Liver (tissue), 9 donors: ENCODE measurements around the gene MRPL55. TPM values are rescaled to one million over a fixed set of nuclear protein-coding genes. Genes with fewer than 3 reads are reported as not detected.

Experiments used
- DNase-seq: peaks from one replicate; pipeline ENCODE4 v3.0.0-alpha.2; 2017; ENCODE audit warnings: low spot score
- H3K27ac ChIP-seq, 2 donors: one replicate each; pipeline ENCODE4 v1.7.0; 2013; ENCODE audit warnings: inconsistent platforms in 2 of 2, low read length in 2 of 2, control low read depth in 1 of 2, low read depth in 1 of 2, mild to moderate bottlenecking in 1 of 2
- H3K27me3 ChIP-seq, 4 donors: one replicate each; pipeline versions ENCODE4 v1.6.1 to v1.7.0; 2013; ENCODE audit warnings: low read length in 3 of 4, inconsistent platforms in 1 of 4, mild to moderate bottlenecking in 1 of 4, moderate library complexity in 1 of 4; ENCODE audit not compliant: control insufficient read depth in 4 of 4, insufficient read depth in 4 of 4
- H3K36me3 ChIP-seq, 4 donors: one replicate each; pipeline versions ENCODE4 v1.6.1 to v1.7.0; 2013; ENCODE audit warnings: low read length in 3 of 4, mild to moderate bottlenecking in 3 of 4, low read depth in 1 of 4, moderate library complexity in 1 of 4; ENCODE audit not compliant: control insufficient read depth in 4 of 4, insufficient read depth in 3 of 4
- H3K4me1 ChIP-seq, 4 donors: one replicate each; pipeline versions ENCODE4 v1.6.1 to v1.7.0; 2013; ENCODE audit warnings: low read length in 3 of 4, mild to moderate bottlenecking in 3 of 4, moderate library complexity in 1 of 4; ENCODE audit not compliant: control insufficient read depth in 4 of 4, insufficient read depth in 4 of 4
- H3K4me3 ChIP-seq, 3 donors: one replicate each; pipeline versions ENCODE4 v1.6.1 to v1.7.0; 2013; ENCODE audit warnings: low read length in 3 of 3, control low read depth in 1 of 3, low read depth in 1 of 3, mild to moderate bottlenecking in 1 of 3
- H3K9ac ChIP-seq, 2 donors: one replicate each; pipeline ENCODE4 v1.7.0; 2013; ENCODE audit warnings: low read length in 2 of 2, mild to moderate bottlenecking in 2 of 2, moderate library complexity in 2 of 2, control low read depth in 1 of 2, low read depth in 1 of 2
- H3K9me3 ChIP-seq, 4 donors: one replicate each; pipeline versions ENCODE4 v1.6.1 to v1.7.0; 2013; ENCODE audit warnings: low read length in 3 of 4; ENCODE audit not compliant: control insufficient read depth in 4 of 4
- ATF3 ChIP-seq: IDR thresholded peaks from 2 replicates; pipeline ENCODE4 v1.6.1; 2016; ENCODE audit warnings: antibody characterized with exemption
- CTCF ChIP-seq: fragments of 150-350 bp; IDR thresholded peaks from 2 replicates; pipeline ENCODE4 v1.5.1; 2017; ENCODE audit warnings: improper control_type of control experiment, low read depth, low read length; ENCODE audit not compliant: missing input control
- EGR1 ChIP-seq, 2 donors: IDR thresholded peaks; 2 replicates each; pipeline ENCODE4 v1.6.1; 2016 to 2018; ENCODE audit warnings: antibody characterized with exemption in 2 of 2, low read depth in 2 of 2
- FOXA1 ChIP-seq: IDR thresholded peaks from 2 replicates; pipeline ENCODE4 v1.6.1; 2016; ENCODE audit warnings: antibody characterized with exemption
- FOXA2 ChIP-seq: IDR thresholded peaks from 2 replicates; pipeline ENCODE4 v1.6.1; 2016; ENCODE audit warnings: antibody characterized with exemption
- GABPA ChIP-seq, 2 donors: IDR thresholded peaks in 1 of 2; conservative IDR thresholded peaks in 1 of 2; 2 replicates each; pipeline ENCODE4 v1.6.1; 2016; ENCODE audit warnings: antibody characterized with exemption in 2 of 2, mild to moderate bottlenecking in 1 of 2, moderate library complexity in 1 of 2
- HNF4A ChIP-seq, 2 donors: conservative IDR thresholded peaks; 2 replicates each; pipeline ENCODE4 v1.6.1; 2016; ENCODE audit warnings: antibody characterized with exemption in 2 of 2, mild to moderate bottlenecking in 2 of 2
- HNF4G ChIP-seq: IDR thresholded peaks from 2 replicates; pipeline ENCODE4 v1.6.1; 2016; ENCODE audit warnings: antibody characterized with exemption
- JUND ChIP-seq, 2 donors: IDR thresholded peaks; 2 replicates each; pipeline ENCODE4 v1.6.1; 2016; ENCODE audit warnings: antibody characterized with exemption in 2 of 2
- MAX ChIP-seq: IDR thresholded peaks from 2 replicates; pipeline ENCODE4 v1.6.1; 2016; ENCODE audit warnings: antibody characterized with exemption
- NR2F2 ChIP-seq: IDR thresholded peaks from 2 replicates; pipeline ENCODE4 v1.6.1; 2016; ENCODE audit warnings: antibody characterized with exemption
- REST ChIP-seq: IDR thresholded peaks from 2 replicates; pipeline ENCODE4 v1.6.1; 2016; ENCODE audit warnings: antibody characterized with exemption, mild to moderate bottlenecking
- TAF1 ChIP-seq: conservative IDR thresholded peaks from 2 replicates; pipeline ENCODE4 v1.6.1; 2016; ENCODE audit warnings: antibody characterized with exemption, mild to moderate bottlenecking
- ZBTB33 ChIP-seq: IDR thresholded peaks from 2 replicates; pipeline ENCODE4 v1.6.1; 2016; ENCODE audit warnings: antibody characterized with exemption
- WGBS: extraction: QIAGEN DNeasy Blood & Tissue Kit; methylation state at CpG from one replicate; pipeline ENCODE4 v1.1.7; 2013; 5-methylcytosine and 5-hydroxymethylcytosine counted together
- polyA plus RNA-seq, 2 donors: library from polyadenylated mRNA; stranded (reverse) in 1 of 2; unstranded in 1 of 2; fragments of 200-250 nt in 1 of 2; fragments of >200 nt in 1 of 2; fragmentation: Nextera tagmentation in 1 of 2; extraction: Ambion mirVana in 1 of 2; gene quantifications; one replicate each; pipeline versions ENCODE4 v1.2.1 to v1.2.3, GENCODE V29; 2013 to 2015
- total RNA-seq, 2 donors: library from RNA; depleted of rRNA; stranded (reverse); fragments of >200 nt; gene quantifications; one replicate each; pipeline ENCODE4 v1.2.3, GENCODE V29; 2014
- donor health status: healthy.
- donor health status: healthy.
- donor health status: healthy.
- donor health status: healthy.
- donor health status: healthy.

MRPL55 gene
- total and polyA plus RNA-seq, 4 donors: 38.9 to 119 (median 62.0) TPM

GRCh38 chr1:228144193-228144992 is 35.3 kb upstream of the MRPL55 start:
- no peak overlapping the region for H3K9ac ChIP-seq
- H3K36me3 ChIP-seq: peaks cover 0 to 24% (median 10%) of the 10 kb centered on the region in 4 donors
- peaks cover 17 to 29% (median 23%) of the 10 kb centered on the region in 4 donors for H3K4me1 ChIP-seq
- no peak overlapping the region for H3K4me3 ChIP-seq
- TF ChIP-seq TAF1: no peak
- no peak for TF ChIP-seq HNF4G
- no peak for TF ChIP-seq GABPA (IDR thresholded peaks at IDR 0.05 in 1 of 2, conservative IDR thresholded peaks at IDR 0.05 in 1 of 2)
- TF ChIP-seq ATF3: no peak
- no peak for TF ChIP-seq HNF4A (conservative IDR thresholded peaks at IDR 0.05)
- TF ChIP-seq ZBTB33: no peak
- no peak for TF ChIP-seq FOXA1
- H3K27ac ChIP-seq: no peak overlapping the region
- 91% methylated on average over 16 of the region's 16 CpGs for WGBS
- peak; percentile 40 for DNase-seq
- H3K27me3 ChIP-seq: no peaks in the 10 kb centered on the region
- H3K9me3 ChIP-seq: no peaks in the 10 kb centered on the region

GRCh38 chr1:228143480-228144192 is 34.5 kb upstream of the MRPL55 start:
- H3K27ac ChIP-seq: no peak overlapping the region
- TF ChIP-seq ATF3: no peak
- no peak for TF ChIP-seq HNF4A (conservative IDR thresholded peaks at IDR 0.05)
- TF ChIP-seq EGR1 (IDR thresholded peaks at IDR 0.05; ENCODE audit: low read depth in 2 of 2): no peak
- no peak for TF ChIP-seq CTCF
- TF ChIP-seq HNF4G: no peak
- no peak for TF ChIP-seq FOXA2
- H3K36me3 ChIP-seq: peaks cover 0 to 19% (median 8%) of the 10 kb centered on the region in 4 donors
- no peaks in the 10 kb centered on the region for H3K27me3 ChIP-seq
- H3K9me3 ChIP-seq: no peaks in the 10 kb centered on the region
- H3K4me3 ChIP-seq: no peak overlapping the region
- H3K4me1 ChIP-seq: peaks cover 17 to 30% (median 23%) of the 10 kb centered on the region in 4 donors
- no peak overlapping the region for H3K9ac ChIP-seq
- 95% methylated on average over 12 of the region's 12 CpGs for WGBS
- DNase-seq: no peak

GRCh38 chr1:228142701-228143136 is 33.6 kb upstream of the MRPL55 start:
- no peak overlapping the region for H3K9ac ChIP-seq
- no peak overlapping the region for H3K4me3 ChIP-seq
- no peak overlapping the region for H3K27ac ChIP-seq
- peaks cover 14 to 30% (median 23%) of the 10 kb centered on the region in 4 donors for H3K4me1 ChIP-seq
- WGBS: 90% methylated on average over 11 of the region's 11 CpGs
- no peaks in the 10 kb centered on the region for H3K27me3 ChIP-seq
- no peaks in the 10 kb centered on the region for H3K9me3 ChIP-seq
- peaks cover 0 to 12% (median 4%) of the 10 kb centered on the region in 4 donors for H3K36me3 ChIP-seq
- no peak for DNase-seq
- no peak for TF ChIP-seq REST
- no peak for TF ChIP-seq JUND (IDR thresholded peaks at IDR 0.05)
- TF ChIP-seq HNF4A (conservative IDR thresholded peaks at IDR 0.05): no peak
- no peak for TF ChIP-seq ATF3
- no peak for TF ChIP-seq NR2F2
- no peak for TF ChIP-seq FOXA2
- TF ChIP-seq MAX: no peak
- no peak for TF ChIP-seq HNF4G
- TF ChIP-seq TAF1: no peak
